Measurements from ENCODE around the gene CA5B. TPM values are rescaled to one million over a fixed set of nuclear protein-coding genes. Genes with fewer than 3 reads are reported as not detected.

CA5B gene
- polyA plus RNA-seq, 1 donor from 2014 or later = 10.3 TPM

- Histone ChIP-seq H4K20me1 (ENCODE audit: insufficient read depth) (no peaks in the 10 kb centered on the region), H3K9me2 (ENCODE audit: insufficient read depth, low read length) (no peaks in the 10 kb centered on the region), H3F3A (ENCODE audit: insufficient read depth, low read length, poor library complexity, severe bottlenecking) (no peaks in the 10 kb centered on the region), H3K36me3 (ENCODE audit: insufficient read depth, low read length) (no peaks in the 10 kb centered on the region), H3K79me2 (replicated peaks; ENCODE audit: insufficient read depth, low read length) (no peaks in the 10 kb centered on the region), H3K4me2 (ENCODE audit: low read length) (no peak overlapping the region), H3K9ac (ENCODE audit: low read length) (no peak overlapping the region), H3K27me3 (ENCODE audit: insufficient read depth, low read depth, low read length) (no peaks in the 10 kb centered on the region), H2AFZ (ENCODE audit: low read depth, low read length) (no peak overlapping the region), H3K9me3 (ENCODE audit: low read length) (no peaks in the 10 kb centered on the region), H3K4me3 (ENCODE audit: low read length) (no peak overlapping the region), H3K27ac (ENCODE audit: low read length) (no peak overlapping the region)
- no peak for TF ChIP-seq EP300 (conservative IDR thresholded peaks at IDR 0.05; ENCODE audit: poor library complexity, severe bottlenecking)
- TF ChIP-seq TAF1 (IDR thresholded peaks at IDR 0.05; ENCODE audit: low read depth) = no peak
- TF ChIP-seq SMC3 (conservative IDR thresholded peaks at IDR 0.05; ENCODE audit: poor library complexity) = no peak
- no peak for TF ChIP-seq CTCF (IDR thresholded peaks at IDR 0.05; ENCODE audit: poor library complexity, severe bottlenecking)
- no peak for TF ChIP-seq RAD21 (conservative IDR thresholded peaks at IDR 0.05)
- TF ChIP-seq MXI1 (conservative IDR thresholded peaks at IDR 0.05; ENCODE audit: poor library complexity, severe bottlenecking) = no peak
- TF ChIP-seq EZH2 (IDR thresholded peaks at IDR 0.05; ENCODE audit: borderline replicate concordance, insufficient read depth, low read length, poor library complexity, severe bottlenecking) = no peak
- no peak for TF ChIP-seq POLR2AphosphoS5 (IDR thresholded peaks at IDR 0.05)
- no peak for TF ChIP-seq REST (IDR thresholded peaks at IDR 0.05; ENCODE audit: borderline replicate concordance)
Observed at GRCh38 chrX:15813416-15813815, 75.3 kb downstream of the CA5B start.

GRCh38 chrX:15814771-15815365 is 76.8 kb downstream of the CA5B start:
- Histone ChIP-seq H4K20me1 (ENCODE audit: insufficient read depth) (no peaks in the 10 kb centered on the region), H3K79me2 (replicated peaks; ENCODE audit: insufficient read depth, low read length) (no peaks in the 10 kb centered on the region), H3K4me2 (ENCODE audit: low read length) (no peak overlapping the region), H2AFZ (ENCODE audit: low read depth, low read length) (no peak overlapping the region), H3K36me3 (ENCODE audit: insufficient read depth, low read length) (no peaks in the 10 kb centered on the region), H3K9ac (ENCODE audit: low read length) (no peak overlapping the region), H3K9me2 (ENCODE audit: insufficient read depth, low read length) (no peaks in the 10 kb centered on the region), H3K27me3 (ENCODE audit: insufficient read depth, low read depth, low read length) (no peaks in the 10 kb centered on the region), H3K4me3 (ENCODE audit: low read length) (no peak overlapping the region), H3K9me3 (ENCODE audit: low read length) (no peaks in the 10 kb centered on the region), H3F3A (ENCODE audit: insufficient read depth, low read length, poor library complexity, severe bottlenecking) (no peaks in the 10 kb centered on the region), H3K27ac (ENCODE audit: low read length) (no peak overlapping the region)
- TF ChIP-seq REST (IDR thresholded peaks at IDR 0.05; ENCODE audit: borderline replicate concordance) (no peak), MXI1 (conservative IDR thresholded peaks at IDR 0.05; ENCODE audit: poor library complexity, severe bottlenecking) (no peak), CTCF (IDR thresholded peaks at IDR 0.05; ENCODE audit: poor library complexity, severe bottlenecking) (no peak), EZH2 (IDR thresholded peaks at IDR 0.05; ENCODE audit: borderline replicate concordance, insufficient read depth, low read length, poor library complexity, severe bottlenecking) (no peak), SMC3 (conservative IDR thresholded peaks at IDR 0.05; ENCODE audit: poor library complexity) (no peak), TAF1 (IDR thresholded peaks at IDR 0.05; ENCODE audit: low read depth) (no peak), EP300 (conservative IDR thresholded peaks at IDR 0.05; ENCODE audit: poor library complexity, severe bottlenecking) (no peak), RAD21 (conservative IDR thresholded peaks at IDR 0.05) (no peak), POLR2AphosphoS5 (IDR thresholded peaks at IDR 0.05) (no peak)
